K562 (cell line): ENCODE measurements around the gene IL23A.

Experiments used
- EP300 ChIP-seq: IDR thresholded peaks from 2 replicates; pipeline ENCODE4 v1.6.1; 2012; ENCODE audit warnings: low read length, improper control_type of control experiment
- HNRNPUL1 ChIP-seq: fragments of 200-400 bp; formaldehyde crosslinking; IDR thresholded peaks from 2 replicates; pipeline ENCODE4 v1.6.1; 2017; ENCODE audit warnings: low read length
- MYBL2 ChIP-seq, 2 experiments: fragments of 450-650 bp in 1 of 2; sonication (generic) in 1 of 2; formaldehyde crosslinking in 1 of 2; IDR thresholded peaks; 2 replicates each; pipeline versions ENCODE4 v1.6.1 to v1.8.1; 2017 to 2022; ENCODE audit warnings: borderline replicate concordance in 1 of 2, inconsistent platforms in 1 of 2, low read depth in 1 of 2, mild to moderate bottlenecking in 1 of 2, missing genetic modification reagents in 1 of 2, moderate library complexity in 1 of 2
- PCBP2 ChIP-seq: fragments of 200-400 bp; formaldehyde crosslinking; IDR thresholded peaks from 2 replicates; pipeline ENCODE4 v1.6.1; 2018; ENCODE audit warnings: low read length, low read depth, mild to moderate bottlenecking, moderate library complexity; ENCODE audit not compliant: poor library complexity, severe bottlenecking
- POLR2AphosphoS5 ChIP-seq: IDR thresholded peaks from 2 replicates; pipeline ENCODE4 v1.6.1; 2011; ENCODE audit warnings: mild to moderate bottlenecking, low read depth, low read length, moderate library complexity; ENCODE audit not compliant: control insufficient read depth, insufficient read depth
- SMAD3 ChIP-seq: fragments of 450-650 bp; formaldehyde crosslinking; conservative IDR thresholded peaks from 2 replicates; pipeline ENCODE4 v1.4.0; 2020; ENCODE audit warnings: mild to moderate bottlenecking
- TRIM28 ChIP-seq: fragments of 450-650 bp; IDR thresholded peaks from 2 replicates; pipeline ENCODE4 v1.6.1; 2017
- ZNF76 ChIP-seq: fragments of 250-450 bp; sonication (Bioruptor Pico); IDR thresholded peaks from 2 replicates; pipeline ENCODE4 v1.4.0; 2020; ENCODE audit warnings: mild to moderate bottlenecking, moderate library complexity, borderline replicate concordance
- TF ChIP-seq, protein P1 (sequence below): sonication (generic); formaldehyde crosslinking; IDR thresholded peaks from 2 replicates; pipeline ENCODE4 v1.9.0; 2022; ENCODE audit warnings: mild to moderate bottlenecking, missing genetic modification reagents
- TF ChIP-seq, protein P2 (sequence below), 2 experiments: fragments of 450-650 bp; formaldehyde crosslinking in 1 of 2; IDR thresholded peaks; 2 replicates each; pipeline versions ENCODE4 v1.4.0 to v1.6.1; 2014 to 2020; ENCODE audit warnings: mild to moderate bottlenecking in 2 of 2, borderline replicate concordance in 1 of 2, low read depth in 1 of 2
- TF ChIP-seq, protein P3 (sequence below): fragments of 250-450 bp; sonication (Bioruptor Pico); IDR thresholded peaks from 2 replicates; pipeline ENCODE4 v1.4.0; 2020
- TF ChIP-seq, protein P4 (sequence below), 3 experiments: IDR thresholded peaks in 2 of 3; conservative IDR thresholded peaks in 1 of 3; 2 replicates each; pipeline ENCODE4 v1.5.1; 2011 to 2012; ENCODE audit warnings: low read length in 3 of 3, mild to moderate bottlenecking in 3 of 3, control low read depth in 2 of 3, improper control_type of control experiment in 1 of 3, inconsistent platforms in 1 of 3, low read depth in 1 of 3, mixed read lengths in 1 of 3, moderate library complexity in 1 of 3; ENCODE audit not compliant: insufficient read depth in 2 of 3
- TF ChIP-seq, protein P5 (sequence below): IDR thresholded peaks from 3 replicates; pipeline ENCODE4 v1.6.1; 2011; ENCODE audit warnings: borderline replicate concordance, mild to moderate bottlenecking; ENCODE audit not compliant: insufficient read length, insufficient read depth
- TF ChIP-seq, protein P6 (sequence below): fragments of 200-800 bp; sonication (Bioruptor generic); IDR thresholded peaks from 2 replicates; pipeline ENCODE4 v1.6.1; 2017; ENCODE audit warnings: missing genetic modification characterization, missing compliant biosample characterization

DNA sequence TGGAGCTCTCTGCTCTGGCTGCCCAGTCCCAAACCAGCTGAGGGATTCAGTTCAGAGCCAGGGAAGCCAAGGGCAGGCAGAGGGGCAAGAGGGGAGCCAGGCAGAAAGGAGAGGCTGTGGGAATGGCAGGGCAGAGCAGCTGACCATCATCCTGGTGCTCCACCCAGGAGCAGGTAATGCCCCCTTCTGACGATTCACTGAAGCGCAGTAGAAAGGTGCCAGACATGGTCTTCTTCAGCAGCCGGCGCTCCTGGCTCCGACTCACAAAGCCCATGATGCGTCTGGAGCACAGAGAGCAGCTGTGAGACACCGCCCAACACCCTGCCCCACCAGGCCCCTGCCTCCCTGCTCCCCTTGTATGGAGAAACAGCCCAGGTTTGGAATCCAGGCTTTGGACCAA lies 8.0 kb downstream of the IL23A start:
- TF ChIP-seq, protein P1, sequence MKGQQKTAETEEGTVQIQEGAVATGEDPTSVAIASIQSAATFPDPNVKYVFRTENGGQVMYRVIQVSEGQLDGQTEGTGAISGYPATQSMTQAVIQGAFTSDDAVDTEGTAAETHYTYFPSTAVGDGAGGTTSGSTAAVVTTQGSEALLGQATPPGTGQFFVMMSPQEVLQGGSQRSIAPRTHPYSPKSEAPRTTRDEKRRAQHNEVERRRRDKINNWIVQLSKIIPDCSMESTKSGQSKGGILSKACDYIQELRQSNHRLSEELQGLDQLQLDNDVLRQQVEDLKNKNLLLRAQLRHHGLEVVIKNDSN (CRISPR knock-in tag) = no peak
- TF ChIP-seq, protein P2, sequence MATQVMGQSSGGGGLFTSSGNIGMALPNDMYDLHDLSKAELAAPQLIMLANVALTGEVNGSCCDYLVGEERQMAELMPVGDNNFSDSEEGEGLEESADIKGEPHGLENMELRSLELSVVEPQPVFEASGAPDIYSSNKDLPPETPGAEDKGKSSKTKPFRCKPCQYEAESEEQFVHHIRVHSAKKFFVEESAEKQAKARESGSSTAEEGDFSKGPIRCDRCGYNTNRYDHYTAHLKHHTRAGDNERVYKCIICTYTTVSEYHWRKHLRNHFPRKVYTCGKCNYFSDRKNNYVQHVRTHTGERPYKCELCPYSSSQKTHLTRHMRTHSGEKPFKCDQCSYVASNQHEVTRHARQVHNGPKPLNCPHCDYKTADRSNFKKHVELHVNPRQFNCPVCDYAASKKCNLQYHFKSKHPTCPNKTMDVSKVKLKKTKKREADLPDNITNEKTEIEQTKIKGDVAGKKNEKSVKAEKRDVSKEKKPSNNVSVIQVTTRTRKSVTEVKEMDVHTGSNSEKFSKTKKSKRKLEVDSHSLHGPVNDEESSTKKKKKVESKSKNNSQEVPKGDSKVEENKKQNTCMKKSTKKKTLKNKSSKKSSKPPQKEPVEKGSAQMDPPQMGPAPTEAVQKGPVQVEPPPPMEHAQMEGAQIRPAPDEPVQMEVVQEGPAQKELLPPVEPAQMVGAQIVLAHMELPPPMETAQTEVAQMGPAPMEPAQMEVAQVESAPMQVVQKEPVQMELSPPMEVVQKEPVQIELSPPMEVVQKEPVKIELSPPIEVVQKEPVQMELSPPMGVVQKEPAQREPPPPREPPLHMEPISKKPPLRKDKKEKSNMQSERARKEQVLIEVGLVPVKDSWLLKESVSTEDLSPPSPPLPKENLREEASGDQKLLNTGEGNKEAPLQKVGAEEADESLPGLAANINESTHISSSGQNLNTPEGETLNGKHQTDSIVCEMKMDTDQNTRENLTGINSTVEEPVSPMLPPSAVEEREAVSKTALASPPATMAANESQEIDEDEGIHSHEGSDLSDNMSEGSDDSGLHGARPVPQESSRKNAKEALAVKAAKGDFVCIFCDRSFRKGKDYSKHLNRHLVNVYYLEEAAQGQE (IDR thresholded peaks at IDR 0.05; ENCODE audit: borderline replicate concordance) = peak; percentile 53; the same call in 1 of the 2 replicates
- TF ChIP-seq, protein P2 (CRISPR knock-in tag; IDR thresholded peaks at IDR 0.05; ENCODE audit: low read depth) = no peak
- TF ChIP-seq, protein P3, sequence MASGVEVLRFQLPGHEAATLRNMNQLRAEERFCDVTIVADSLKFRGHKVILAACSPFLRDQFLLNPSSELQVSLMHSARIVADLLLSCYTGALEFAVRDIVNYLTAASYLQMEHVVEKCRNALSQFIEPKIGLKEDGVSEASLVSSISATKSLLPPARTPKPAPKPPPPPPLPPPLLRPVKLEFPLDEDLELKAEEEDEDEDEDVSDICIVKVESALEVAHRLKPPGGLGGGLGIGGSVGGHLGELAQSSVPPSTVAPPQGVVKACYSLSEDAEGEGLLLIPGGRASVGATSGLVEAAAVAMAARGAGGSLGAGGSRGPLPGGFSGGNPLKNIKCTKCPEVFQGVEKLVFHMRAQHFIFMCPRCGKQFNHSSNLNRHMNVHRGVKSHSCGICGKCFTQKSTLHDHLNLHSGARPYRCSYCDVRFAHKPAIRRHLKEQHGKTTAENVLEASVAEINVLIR (CRISPR knock-in tag) = no peak
- TF ChIP-seq, protein P4, sequence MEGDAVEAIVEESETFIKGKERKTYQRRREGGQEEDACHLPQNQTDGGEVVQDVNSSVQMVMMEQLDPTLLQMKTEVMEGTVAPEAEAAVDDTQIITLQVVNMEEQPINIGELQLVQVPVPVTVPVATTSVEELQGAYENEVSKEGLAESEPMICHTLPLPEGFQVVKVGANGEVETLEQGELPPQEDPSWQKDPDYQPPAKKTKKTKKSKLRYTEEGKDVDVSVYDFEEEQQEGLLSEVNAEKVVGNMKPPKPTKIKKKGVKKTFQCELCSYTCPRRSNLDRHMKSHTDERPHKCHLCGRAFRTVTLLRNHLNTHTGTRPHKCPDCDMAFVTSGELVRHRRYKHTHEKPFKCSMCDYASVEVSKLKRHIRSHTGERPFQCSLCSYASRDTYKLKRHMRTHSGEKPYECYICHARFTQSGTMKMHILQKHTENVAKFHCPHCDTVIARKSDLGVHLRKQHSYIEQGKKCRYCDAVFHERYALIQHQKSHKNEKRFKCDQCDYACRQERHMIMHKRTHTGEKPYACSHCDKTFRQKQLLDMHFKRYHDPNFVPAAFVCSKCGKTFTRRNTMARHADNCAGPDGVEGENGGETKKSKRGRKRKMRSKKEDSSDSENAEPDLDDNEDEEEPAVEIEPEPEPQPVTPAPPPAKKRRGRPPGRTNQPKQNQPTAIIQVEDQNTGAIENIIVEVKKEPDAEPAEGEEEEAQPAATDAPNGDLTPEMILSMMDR (IDR thresholded peaks at IDR 0.05 in 2 of 3, conservative IDR thresholded peaks at IDR 0.05 in 1 of 3; ENCODE audit: insufficient read depth in 2 of 3, low read depth in 1 of 3, low read length in 3 of 3) = peak; percentile 44 to 58 (median 46)
- TF ChIP-seq POLR2AphosphoS5 (no peak), EP300 (no peak), HNRNPUL1 (no peak), TRIM28 (no peak), MYBL2 (IDR thresholded peaks at IDR 0.05; ENCODE audit: low read depth) (no peak), MYBL2 (CRISPR knock-in tag; IDR thresholded peaks at IDR 0.05; ENCODE audit: borderline replicate concordance) (no peak), ZNF76 (CRISPR knock-in tag) (no peak), SMAD3 (CRISPR knock-in tag) (no peak), PCBP2 (no peak)
- TF ChIP-seq, protein P5, sequence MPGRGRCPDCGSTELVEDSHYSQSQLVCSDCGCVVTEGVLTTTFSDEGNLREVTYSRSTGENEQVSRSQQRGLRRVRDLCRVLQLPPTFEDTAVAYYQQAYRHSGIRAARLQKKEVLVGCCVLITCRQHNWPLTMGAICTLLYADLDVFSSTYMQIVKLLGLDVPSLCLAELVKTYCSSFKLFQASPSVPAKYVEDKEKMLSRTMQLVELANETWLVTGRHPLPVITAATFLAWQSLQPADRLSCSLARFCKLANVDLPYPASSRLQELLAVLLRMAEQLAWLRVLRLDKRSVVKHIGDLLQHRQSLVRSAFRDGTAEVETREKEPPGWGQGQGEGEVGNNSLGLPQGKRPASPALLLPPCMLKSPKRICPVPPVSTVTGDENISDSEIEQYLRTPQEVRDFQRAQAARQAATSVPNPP = no peak
- TF ChIP-seq, protein P6, sequence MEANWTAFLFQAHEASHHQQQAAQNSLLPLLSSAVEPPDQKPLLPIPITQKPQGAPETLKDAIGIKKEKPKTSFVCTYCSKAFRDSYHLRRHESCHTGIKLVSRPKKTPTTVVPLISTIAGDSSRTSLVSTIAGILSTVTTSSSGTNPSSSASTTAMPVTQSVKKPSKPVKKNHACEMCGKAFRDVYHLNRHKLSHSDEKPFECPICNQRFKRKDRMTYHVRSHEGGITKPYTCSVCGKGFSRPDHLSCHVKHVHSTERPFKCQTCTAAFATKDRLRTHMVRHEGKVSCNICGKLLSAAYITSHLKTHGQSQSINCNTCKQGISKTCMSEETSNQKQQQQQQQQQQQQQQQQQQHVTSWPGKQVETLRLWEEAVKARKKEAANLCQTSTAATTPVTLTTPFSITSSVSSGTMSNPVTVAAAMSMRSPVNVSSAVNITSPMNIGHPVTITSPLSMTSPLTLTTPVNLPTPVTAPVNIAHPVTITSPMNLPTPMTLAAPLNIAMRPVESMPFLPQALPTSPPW (CRISPR knock-in tag) = no peak
